ENCODE measurements around the gene PIKFYVE.
"Not testable (repeated sequence)": the region's sequence is repeated elsewhere in the genome, so short reads cannot be mapped to it uniquely, and the experiment has no call there.

Gene PIKFYVE

DNA sequence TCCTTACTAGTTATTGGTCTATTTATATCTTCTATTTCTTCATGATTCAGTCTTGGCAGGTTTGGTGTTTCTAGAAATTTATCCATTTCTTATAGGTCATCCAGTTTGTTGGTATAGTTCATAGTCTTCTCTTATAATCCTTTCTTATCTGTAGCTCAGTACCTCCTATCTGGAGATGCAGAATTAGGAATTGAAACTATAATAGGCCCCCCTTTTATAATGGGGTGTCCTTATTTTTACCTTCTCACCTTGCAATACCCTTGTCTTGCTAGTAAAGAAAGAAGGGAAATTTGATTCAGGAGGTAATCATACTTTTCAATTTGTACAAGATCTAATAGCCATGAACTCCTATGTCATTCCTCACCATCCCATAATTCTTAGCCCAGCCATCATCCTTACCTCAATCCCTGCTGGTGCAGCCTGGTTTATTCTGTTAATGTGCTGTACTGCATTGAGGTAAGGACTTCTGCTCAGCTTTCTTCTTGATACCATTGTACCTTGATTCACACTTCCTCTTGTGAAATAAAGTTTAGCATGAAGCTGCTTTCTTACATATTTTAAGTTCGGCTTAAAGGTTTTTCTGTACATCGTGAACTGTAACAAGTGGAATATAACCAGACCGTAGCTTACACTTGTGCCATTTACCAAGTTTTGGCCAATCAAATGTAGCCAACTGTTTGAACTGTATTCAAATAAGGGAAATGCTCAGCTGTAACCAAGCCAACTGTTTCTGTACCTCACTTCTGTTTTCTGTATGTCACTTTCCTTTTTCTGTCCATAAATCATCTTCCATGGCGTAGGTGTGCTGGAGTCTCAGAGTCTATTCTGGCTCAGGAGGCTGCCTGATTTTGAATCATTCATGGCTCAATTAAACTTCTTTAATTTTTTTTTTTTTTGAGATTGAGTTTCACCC lies 100.4 kb downstream of the PIKFYVE start:
- DNase-seq, result no peak

DNA sequence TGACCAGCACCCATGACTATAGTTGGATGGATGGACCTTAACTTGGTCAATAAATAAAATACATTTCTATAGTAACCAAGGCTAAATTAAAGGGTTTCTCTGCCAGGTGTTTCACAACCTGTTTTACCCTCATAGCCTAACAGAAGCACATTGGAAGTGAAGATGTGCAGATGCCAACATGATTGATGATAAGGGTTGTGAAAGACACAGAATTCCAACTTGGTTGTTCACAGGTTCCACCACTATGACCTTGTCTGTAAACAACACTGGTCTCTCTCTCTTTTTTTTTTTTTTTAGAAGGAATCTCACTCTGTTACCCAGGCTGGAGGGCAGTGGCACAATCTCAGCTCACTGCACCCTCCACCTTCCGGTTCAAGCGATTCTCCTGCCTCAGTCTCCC lies 103.0 kb downstream of the PIKFYVE start:
- no peak for DNase-seq

DNA sequence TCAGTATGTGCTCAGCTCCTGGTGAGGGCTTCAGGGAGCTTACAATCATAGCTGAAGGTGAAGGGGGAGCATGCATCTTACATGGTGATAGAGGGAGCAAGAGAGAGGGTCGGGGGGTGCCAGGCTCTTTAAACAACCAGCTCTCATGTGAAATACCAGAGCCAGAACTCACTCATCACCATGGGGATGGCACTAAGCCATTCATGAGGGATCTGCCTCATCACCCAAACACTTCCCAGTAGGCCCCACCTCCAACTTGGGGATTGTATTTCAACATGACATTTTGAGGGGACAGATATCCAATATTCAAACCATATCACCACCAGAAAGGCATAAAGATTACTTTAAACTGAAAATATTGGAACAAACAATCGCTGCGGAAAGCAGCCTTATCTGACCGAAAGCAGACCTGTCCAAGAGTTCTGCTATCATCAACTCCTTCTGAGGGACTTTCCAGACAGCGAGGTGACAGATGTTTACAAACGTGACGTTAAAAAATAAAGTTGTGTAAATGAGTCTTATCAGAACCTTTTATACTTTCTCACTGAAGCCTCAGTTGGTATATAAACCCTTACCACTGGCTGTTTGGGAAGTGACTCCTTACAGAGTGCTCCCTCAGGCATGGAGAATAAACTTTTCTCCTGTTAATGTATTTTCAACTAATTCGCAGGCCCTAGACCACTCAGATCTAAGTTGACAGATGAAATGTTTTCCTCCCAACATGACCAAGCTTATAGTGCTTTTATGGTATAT lies 105.0 kb downstream of the PIKFYVE start:
- no peak for DNase-seq

DNA sequence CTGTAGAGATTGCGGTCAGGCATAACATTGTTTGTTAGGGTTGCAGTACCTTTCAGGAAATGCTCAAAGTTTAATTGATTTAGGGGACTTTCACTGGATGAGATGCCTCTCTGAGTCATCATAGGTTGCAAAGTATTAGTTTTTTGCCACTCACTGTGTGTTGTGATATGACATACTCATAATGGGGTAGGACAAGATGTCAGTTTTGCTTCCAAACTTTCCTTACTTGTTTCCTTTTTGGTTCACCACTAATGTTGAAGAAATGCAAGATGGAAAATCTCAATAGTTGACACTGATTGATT lies 105.5 kb downstream of the PIKFYVE start:
- DNase-seq, result no peak

DNA sequence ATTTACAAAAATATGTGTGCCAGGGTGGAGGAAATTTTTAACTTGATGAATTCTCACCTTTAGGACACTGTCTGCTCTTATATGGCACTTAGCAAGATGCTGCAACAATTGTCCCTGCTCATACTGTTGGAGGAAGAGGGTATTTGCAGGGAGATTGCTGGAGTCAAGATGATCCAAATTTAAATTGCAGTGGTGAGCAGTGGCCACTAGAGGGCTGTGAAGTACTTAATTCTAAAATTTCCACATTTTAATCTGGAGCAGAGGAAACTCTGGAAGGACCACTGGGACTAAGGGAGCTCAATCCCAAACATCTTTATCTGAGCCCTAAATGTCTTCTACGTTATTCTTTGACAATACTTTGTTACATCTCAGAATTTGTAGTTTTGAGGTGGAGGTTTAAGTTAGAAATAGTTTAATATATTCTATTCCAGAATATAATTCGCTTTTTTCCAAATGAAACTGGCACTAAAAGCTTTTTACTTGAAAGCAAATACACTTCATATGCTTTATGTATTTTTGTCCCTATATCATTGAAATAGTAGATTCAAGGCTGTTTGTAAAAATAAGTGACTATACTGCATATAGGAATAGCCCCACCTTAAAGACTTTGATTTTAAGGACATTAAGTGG lies 107.5 kb downstream of the PIKFYVE start:
- DNase-seq, result no peak

DNA sequence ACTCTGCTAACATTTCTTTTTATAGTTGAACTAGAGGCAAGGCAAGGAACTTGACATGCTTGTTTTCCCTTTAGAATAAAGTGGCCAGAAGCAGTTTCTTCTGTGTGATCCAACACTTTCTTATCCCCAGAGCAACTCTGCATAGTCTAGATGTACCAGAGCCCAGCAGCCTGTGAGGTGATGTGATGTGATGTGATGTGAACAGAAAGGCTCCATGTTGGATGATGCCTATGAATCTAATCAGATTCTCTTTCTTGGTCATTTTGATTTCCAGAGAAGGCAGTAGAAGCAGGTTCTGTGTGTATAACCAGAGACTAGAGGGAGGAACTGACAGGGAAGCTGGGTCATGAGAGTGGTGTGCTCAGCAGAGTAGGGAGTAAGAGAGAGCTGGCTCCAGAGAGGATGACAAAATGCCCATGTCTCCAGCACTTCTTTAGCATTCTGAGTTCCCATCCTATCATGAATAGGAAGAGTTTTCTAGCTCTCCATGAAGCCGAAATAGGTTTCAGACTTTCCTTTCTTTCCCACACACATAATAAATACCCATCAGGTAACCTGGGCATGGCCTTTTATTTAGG lies 109.5 kb downstream of the PIKFYVE start:
- DNase-seq, result no peak

DNA sequence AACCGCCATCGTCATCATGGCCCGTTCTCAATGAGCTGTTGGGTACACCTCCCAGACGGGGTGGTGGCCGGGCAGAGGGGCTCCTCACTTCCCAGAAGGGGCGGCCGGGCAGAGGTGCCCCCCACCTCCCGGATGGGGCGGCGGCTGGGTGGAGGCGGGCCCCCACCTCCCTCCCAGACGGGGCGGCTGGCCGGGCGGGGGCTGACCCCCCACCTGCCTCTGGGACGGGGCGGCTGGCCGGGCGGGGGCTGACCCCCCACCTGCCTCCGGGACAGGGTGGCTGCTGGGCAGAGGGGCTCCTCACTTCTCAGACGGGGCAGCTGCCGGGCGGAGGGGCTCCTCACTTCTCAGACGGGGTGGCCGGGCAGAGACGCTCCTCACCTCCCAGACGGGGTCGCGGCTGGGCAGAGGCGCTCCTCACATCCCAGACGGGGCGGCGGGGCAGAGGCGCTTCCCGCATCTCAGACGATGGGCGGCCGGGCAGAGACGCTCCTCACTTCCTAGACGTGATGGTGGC lies 111.3 kb downstream of the PIKFYVE start:
- not testable (repeated sequence) for DNase-seq

DNA sequence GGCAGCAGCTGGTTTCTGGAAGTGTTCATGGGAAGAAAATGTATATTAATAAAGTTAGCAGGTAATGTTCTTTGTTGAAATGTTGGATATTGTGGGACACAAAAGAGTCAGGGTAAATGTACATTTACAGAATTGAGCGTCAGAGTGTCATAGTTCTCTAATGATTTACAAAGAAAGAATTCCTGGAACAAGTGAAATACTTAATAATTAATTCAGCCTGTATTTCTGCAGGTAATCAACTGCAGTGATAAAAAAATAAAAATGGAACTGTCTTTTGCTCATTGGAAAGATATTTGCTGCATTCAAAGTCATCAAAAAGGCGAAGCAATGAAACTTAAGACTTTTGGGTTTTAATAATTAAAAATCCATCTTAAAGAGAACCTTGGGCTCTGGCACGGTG lies 113.1 kb downstream of the PIKFYVE start:
- no peak for DNase-seq

DNA sequence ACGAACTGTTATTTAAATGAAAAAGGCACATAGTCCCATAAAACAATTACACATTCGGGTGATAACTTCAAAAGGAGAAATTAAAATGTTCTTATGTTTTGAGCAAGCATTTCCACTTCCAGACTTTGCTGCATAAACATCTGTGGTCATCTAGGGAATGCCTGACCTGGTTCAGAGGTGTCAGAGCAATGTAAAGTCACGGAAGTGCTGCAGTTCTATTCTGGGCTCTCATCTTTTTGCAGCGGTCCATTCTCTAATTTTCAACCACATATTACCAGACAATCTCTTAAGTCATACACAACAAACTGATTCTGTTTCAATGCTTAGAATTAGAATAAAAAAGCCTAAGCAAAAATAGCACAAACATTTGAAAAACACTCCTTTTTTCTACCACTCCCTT lies 118.6 kb downstream of the PIKFYVE start:
- DNase-seq, result no peak

DNA sequence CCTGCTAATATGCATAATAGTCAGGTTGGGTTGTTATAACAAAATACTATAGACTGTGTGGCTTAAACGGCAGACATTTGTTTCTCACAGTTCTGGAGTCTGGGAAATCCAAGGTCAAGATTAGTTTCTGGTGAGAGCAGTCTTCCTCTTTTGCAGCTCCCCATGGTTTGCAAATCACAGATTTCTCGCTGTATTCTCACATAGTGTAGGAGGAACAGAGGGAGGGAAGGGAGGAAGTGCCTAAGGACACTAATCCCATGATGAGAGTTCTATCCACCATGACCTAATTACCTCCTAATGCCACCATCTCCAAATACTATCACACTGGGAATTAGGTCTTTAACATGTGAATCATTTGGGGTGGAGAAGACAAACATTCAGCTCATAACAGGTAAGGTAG lies 120.5 kb downstream of the PIKFYVE start:
- no peak for DNase-seq

DNA sequence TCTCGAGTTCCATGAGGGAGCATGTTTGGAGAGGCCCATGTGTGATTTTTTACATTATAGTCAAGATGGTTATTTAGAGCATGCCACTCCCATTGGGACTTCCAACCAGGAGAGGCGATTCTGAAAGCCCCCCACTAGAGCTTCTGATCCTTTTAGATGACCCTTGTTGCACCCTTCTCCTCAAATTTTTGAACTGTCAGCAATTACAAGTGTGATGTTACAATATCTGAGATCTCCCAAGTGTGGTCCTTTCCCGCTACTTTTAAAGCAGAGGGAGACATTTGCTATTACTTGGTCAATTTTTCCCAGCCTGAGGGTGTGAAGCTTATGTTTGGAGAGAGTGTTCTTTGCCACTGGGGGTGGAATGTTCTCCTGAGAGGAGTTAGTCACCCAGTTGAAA lies 123.9 kb downstream of the PIKFYVE start:
- no peak for DNase-seq

DNA sequence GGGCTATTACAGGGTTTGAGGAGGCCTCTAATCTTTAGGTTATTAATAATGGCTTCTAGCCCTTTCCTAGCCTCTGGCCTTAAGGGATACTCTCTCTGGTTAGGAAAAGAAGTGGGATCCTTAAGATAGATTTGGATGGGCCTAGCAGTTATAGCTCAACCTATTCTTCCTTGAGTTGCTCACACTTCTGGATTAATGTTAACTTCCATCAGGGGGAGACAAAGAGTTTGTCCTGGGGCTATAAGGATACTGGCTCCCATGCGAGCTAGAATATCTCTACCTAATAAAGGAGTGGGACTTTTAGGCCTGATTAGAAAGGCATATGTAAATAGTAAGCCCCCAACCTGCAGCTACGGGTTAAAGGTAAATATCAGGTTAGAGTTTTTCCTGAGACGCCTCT lies 126.2 kb downstream of the PIKFYVE start:
- DNase-seq, result no peak

DNA sequence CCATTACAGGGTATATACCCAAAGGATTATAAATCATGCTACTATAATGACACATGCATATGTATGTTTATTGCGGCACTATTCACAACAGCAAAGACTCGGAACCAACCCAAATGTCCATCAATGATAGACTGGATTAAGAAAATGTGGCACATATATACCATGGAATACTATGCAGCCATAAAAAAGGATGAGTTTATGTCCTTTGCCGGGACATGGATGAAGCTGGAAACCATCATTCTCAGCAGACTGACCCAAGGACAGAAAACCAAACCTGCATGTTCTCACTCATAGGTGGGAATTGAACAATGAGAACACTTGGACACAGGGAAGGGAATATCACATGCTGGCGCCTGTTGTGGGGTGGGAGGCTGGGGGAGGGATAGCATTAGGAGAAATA lies 130.7 kb downstream of the PIKFYVE start:
- DNase-seq, result not testable (repeated sequence)

DNA sequence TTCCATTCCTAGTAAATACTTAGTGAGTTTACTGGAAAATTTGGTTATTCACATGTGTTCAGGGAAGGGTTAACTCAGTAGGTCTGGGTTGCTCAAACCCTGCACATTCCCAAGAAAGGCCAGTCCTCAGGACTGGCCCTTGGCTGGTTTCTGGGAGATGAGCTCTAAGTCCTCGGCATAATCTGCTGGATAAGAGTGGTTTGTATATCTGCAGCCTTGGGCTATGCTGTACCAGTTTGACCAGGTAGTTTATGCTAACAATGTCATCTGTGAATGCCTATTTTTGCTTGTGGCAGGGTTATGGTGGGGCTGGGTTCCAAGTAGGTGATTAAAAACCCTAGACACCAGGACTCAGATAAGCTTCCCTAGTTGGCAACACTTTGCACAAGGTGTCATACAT lies 133.1 kb downstream of the PIKFYVE start:
- no peak for DNase-seq

DNA sequence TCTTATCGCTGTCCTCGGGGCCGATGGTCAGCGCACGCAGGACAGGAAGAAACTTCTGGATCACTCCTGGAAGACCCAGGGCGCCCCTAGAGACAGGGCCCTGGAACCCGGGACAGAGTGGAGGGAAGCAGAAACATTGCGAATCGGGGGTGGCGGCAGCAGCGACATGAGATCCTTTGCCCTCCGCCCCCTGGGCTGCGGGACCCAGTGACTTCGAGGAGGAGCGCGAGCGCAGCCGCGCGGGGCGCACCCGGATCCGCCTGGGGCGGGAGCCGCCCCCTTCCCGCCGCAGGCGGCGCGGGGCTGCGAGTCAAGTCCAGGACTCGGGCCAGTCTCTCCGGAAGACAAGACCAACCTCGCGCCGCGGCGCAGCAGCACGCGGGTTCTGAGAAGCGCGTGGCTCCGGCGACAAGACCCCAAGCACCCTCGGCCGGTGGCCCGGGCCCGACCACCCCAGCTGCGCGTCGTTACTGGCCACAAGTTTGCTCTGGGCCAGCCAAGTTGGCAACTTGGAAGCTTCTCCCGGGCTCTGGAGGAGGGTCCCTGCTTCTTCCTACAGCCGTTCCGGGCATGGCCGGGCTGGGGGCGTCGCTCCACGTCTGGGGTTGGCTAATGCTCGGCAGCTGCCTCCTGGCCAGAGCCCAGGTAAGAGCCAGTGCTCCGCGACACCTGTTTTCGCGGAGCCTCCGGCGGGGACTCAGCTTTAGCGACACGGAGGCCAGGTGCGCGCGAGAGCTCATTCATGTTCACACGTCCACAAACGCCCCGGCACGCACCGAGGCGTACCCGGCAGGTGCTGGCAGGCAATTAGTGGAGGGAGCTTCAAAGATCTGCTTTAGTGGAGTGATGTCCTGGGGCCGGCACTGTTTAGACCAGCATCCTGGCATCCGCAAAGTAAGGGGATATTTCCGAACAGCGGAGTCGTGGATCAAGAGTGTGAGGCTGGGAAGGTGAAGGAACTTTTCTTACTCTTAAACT lies 140.7 kb downstream of the PIKFYVE start, which contains the start of gene PTH2R:
PTH2R (plus strand) TSS at position 319 of the 978 bp plus-strand sequence; CDS start at position 571, 252 bp downstream.
- no peak for DNase-seq

DNA sequence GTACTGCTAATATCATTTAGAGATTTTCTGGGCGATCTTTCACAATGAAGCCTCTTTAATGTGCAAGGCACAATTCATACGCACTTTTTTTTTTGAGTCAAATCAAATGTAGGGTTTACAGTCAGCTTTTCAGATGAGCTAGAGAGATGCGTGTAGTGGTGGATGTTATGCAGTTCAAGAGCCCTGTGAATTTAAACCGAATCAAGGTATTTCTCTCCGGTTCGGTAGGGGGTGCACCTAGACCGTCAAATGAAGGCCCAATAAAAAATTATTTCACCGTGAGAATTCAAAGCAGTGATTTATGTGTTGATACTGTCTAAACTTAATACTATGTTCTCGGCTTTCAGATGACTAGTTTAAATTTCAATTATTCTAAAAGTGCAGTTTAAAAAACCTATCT lies 141.6 kb downstream of the PIKFYVE start:
- DNase-seq, result no peak
